ENCODE measurements around the gene MASP1.

The MASP1 gene

GRCh38 chr3:187286467-187287059 is 5.0 kb downstream of the MASP1 start:
- Histone ChIP-seq H3K36me3 (ENCODE audit: control insufficient read depth, insufficient read depth, low read length) (no peaks in the 10 kb centered on the region), H3K4me1 (ENCODE audit: control insufficient read depth, insufficient read depth, low read length) (peaks cover 11% of the 10 kb centered on the region; the same call in 1 of the 2 replicates), H3K27me3 (ENCODE audit: control insufficient read depth, insufficient read depth, low read length) (peaks cover 12% of the 10 kb centered on the region; the same call in 1 of the 2 replicates), H3K4me3 (ENCODE audit: low read depth, low read length) (no peak overlapping the region), H3K9me3 (ENCODE audit: control insufficient read depth, insufficient read depth, low read depth, low read length) (no peaks in the 10 kb centered on the region), H3K27ac (ENCODE audit: low read depth, low read length) (no peak overlapping the region), H3K9ac (ENCODE audit: low read length) (no peak overlapping the region)

- Histone ChIP-seq H3K27me3 (ENCODE audit: control insufficient read depth, insufficient read depth, low read length) (no peaks in the 10 kb centered on the region), H3K4me1 (ENCODE audit: control insufficient read depth, insufficient read depth, low read length) (peaks cover 9% of the 10 kb centered on the region), H3K9ac (ENCODE audit: low read length) (no peak overlapping the region), H3K27ac (ENCODE audit: low read depth, low read length) (no peak overlapping the region), H3K4me3 (ENCODE audit: low read depth, low read length) (no peak overlapping the region), H3K9me3 (ENCODE audit: control insufficient read depth, insufficient read depth, low read depth, low read length) (no peaks in the 10 kb centered on the region), H3K36me3 (ENCODE audit: control insufficient read depth, insufficient read depth, low read length) (no peaks in the 10 kb centered on the region)
Observed at GRCh38 chr3:187281191-187281714, 10.3 kb downstream of the MASP1 start.

DNA sequence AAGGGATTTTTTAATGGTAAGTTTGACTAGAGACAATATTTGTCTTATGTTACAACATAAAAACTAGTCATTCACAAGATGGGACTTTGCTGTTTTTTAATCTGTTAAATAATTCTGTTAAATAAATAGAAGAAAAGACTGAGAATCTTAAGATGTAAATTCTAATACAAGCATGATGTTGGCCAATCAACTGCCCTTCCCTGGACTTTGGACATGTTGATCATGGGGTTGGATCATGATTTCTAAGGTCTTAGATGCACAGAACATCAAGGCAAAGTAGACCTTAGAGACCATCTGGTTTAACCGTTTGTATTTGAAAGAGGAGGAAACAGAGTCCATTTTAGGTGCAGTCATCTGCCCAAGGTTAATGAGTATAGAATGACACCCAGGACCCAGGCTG is 10.9 kb downstream of the MASP1 start:
- H3K36me3 ChIP-seq (ENCODE audit: control insufficient read depth, insufficient read depth, low read length): no peaks in the 10 kb centered on the region
- H3K4me3 ChIP-seq (ENCODE audit: low read depth, low read length): no peak overlapping the region
- no peaks in the 10 kb centered on the region for H3K27me3 ChIP-seq (ENCODE audit: control insufficient read depth, insufficient read depth, low read length)
- H3K27ac ChIP-seq (ENCODE audit: low read depth, low read length): no peak overlapping the region
- H3K9ac ChIP-seq (ENCODE audit: low read length): no peak overlapping the region
- H3K4me1 ChIP-seq (ENCODE audit: control insufficient read depth, insufficient read depth, low read length): peaks cover 15% of the 10 kb centered on the region
- H3K9me3 ChIP-seq (ENCODE audit: control insufficient read depth, insufficient read depth, low read depth, low read length): no peaks in the 10 kb centered on the region

- Histone ChIP-seq H3K27me3 (ENCODE audit: control insufficient read depth, insufficient read depth, low read length) (no peaks in the 10 kb centered on the region), H3K9me3 (ENCODE audit: control insufficient read depth, insufficient read depth, low read depth, low read length) (no peaks in the 10 kb centered on the region), H3K4me1 (ENCODE audit: control insufficient read depth, insufficient read depth, low read length) (peaks cover 29% of the 10 kb centered on the region), H3K4me3 (ENCODE audit: low read depth, low read length) (no peak overlapping the region), H3K9ac (ENCODE audit: low read length) (no peak overlapping the region), H3K36me3 (ENCODE audit: control insufficient read depth, insufficient read depth, low read length) (no peaks in the 10 kb centered on the region), H3K27ac (ENCODE audit: low read depth, low read length) (no peak overlapping the region)
Observed at GRCh38 chr3:187277129-187277462, 14.4 kb downstream of the MASP1 start.

GRCh38 chr3:187276397-187277128 is 15.0 kb downstream of the MASP1 start:
- no peak overlapping the region for H3K4me3 ChIP-seq (ENCODE audit: low read depth, low read length)
- H3K27ac ChIP-seq (ENCODE audit: low read depth, low read length): no peak overlapping the region
- no peaks in the 10 kb centered on the region for H3K9me3 ChIP-seq (ENCODE audit: control insufficient read depth, insufficient read depth, low read depth, low read length)
- H3K27me3 ChIP-seq (ENCODE audit: control insufficient read depth, insufficient read depth, low read length): no peaks in the 10 kb centered on the region
- peaks cover 29% of the 10 kb centered on the region for H3K4me1 ChIP-seq (ENCODE audit: control insufficient read depth, insufficient read depth, low read length)
- no peak overlapping the region for H3K9ac ChIP-seq (ENCODE audit: low read length)
- H3K36me3 ChIP-seq (ENCODE audit: control insufficient read depth, insufficient read depth, low read length): no peaks in the 10 kb centered on the region

DNA sequence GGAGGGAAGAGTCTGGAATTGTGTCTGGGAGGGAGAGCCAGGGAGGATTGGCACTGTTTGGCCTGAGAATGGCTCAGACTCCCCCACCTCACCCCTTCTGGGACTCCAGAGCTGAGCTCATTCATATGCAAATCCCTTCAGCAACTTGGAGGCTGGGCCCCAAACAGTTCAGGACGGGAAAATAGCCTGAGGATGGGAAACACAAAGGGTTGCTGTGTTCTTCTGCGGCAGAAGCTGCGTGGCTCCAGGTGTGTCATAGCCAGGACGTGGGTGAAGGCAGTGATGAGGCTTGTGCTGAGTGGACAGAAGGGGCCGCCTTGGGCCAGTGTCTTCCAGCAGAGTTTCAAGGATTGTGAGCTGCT is 16.6 kb downstream of the MASP1 start:
- Histone ChIP-seq H3K4me1 (ENCODE audit: control insufficient read depth, insufficient read depth, low read length) (peaks cover 29% of the 10 kb centered on the region), H3K36me3 (ENCODE audit: control insufficient read depth, insufficient read depth, low read length) (no peaks in the 10 kb centered on the region), H3K27me3 (ENCODE audit: control insufficient read depth, insufficient read depth, low read length) (no peaks in the 10 kb centered on the region), H3K9ac (ENCODE audit: low read length) (peak overlapping the region; percentile 54), H3K27ac (ENCODE audit: low read depth, low read length) (peak overlapping the region; percentile 27; the same call in 1 of the 2 replicates), H3K9me3 (ENCODE audit: control insufficient read depth, insufficient read depth, low read depth, low read length) (peaks cover 1% of the 10 kb centered on the region; the same call in 1 of the 2 replicates), H3K4me3 (ENCODE audit: low read depth, low read length) (peak overlapping the region; percentile 32)

DNA sequence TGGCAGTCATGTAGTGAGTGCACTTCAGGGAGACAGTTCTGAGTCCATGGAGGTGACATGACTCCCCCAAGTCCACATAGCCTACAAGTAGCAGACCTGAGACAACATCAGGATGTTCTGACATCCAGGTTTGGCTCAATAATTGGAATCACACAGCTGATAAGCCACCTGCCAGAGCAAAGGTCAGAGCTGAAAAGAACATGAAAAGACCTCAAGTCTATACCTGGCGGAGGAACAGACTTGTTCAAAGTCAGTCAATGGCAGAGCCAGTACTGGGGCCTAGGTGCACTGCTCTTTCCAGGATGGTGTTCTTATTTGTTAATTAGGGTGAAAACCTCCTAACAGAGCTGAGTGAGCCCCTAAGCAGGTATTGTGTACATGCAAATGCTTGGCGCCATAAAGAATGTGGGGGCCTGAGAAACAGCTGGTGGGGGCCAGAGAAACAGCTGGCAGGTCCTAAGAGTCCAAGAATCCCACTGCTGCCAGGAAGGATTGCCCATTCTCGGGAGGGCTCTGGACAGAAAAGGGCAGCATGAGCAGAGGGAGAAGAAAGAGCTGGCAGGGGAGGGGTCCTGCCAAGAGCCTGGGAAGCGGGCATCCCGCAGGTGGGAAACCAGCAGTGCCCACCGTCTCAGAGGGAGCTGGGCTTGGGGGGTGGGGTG is 17.1 kb downstream of the MASP1 start:
- Histone ChIP-seq H3K9me3 (ENCODE audit: control insufficient read depth, insufficient read depth, low read depth, low read length) (peaks cover 6% of the 10 kb centered on the region), H3K4me3 (ENCODE audit: low read depth, low read length) (no peak overlapping the region), H3K27ac (ENCODE audit: low read depth, low read length) (no peak overlapping the region; the same call in 1 of the 2 replicates), H3K27me3 (ENCODE audit: control insufficient read depth, insufficient read depth, low read length) (no peaks in the 10 kb centered on the region), H3K4me1 (ENCODE audit: control insufficient read depth, insufficient read depth, low read length) (peaks cover 29% of the 10 kb centered on the region), H3K36me3 (ENCODE audit: control insufficient read depth, insufficient read depth, low read length) (no peaks in the 10 kb centered on the region), H3K9ac (ENCODE audit: low read length) (no peak overlapping the region)

- Histone ChIP-seq H3K9me3 (ENCODE audit: control insufficient read depth, insufficient read depth, low read depth, low read length) (peaks cover 11% of the 10 kb centered on the region), H3K4me3 (ENCODE audit: low read depth, low read length) (no peak overlapping the region), H3K27ac (ENCODE audit: low read depth, low read length) (no peak overlapping the region), H3K9ac (ENCODE audit: low read length) (no peak overlapping the region), H3K27me3 (ENCODE audit: control insufficient read depth, insufficient read depth, low read length) (no peaks in the 10 kb centered on the region), H3K36me3 (ENCODE audit: control insufficient read depth, insufficient read depth, low read length) (no peaks in the 10 kb centered on the region), H3K4me1 (ENCODE audit: control insufficient read depth, insufficient read depth, low read length) (peaks cover 24% of the 10 kb centered on the region)
Observed at GRCh38 chr3:187271582-187271981, 20.0 kb downstream of the MASP1 start.

DNA sequence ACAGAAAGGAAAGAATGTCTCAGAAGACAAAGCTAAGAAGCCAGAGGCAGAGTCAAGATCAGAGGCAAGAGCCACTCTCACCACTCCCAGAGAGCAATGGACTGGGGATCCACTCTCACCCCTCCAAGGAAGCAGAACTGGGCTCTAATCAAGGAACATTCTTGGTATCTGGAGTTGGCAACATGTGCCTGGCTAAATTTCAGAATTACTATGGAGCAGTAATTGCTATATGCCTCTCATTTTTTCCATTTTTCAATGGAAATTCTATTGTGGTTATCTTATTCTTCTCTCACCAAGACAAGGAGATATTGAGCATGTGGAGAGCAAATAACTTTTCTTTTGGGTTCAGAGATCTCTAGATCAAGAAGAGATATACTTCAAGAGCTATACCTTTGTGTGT is 22.1 kb downstream of the MASP1 start:
- Histone ChIP-seq H3K36me3 (ENCODE audit: control insufficient read depth, insufficient read depth, low read length) (no peaks in the 10 kb centered on the region), H3K27me3 (ENCODE audit: control insufficient read depth, insufficient read depth, low read length) (no peaks in the 10 kb centered on the region), H3K9ac (ENCODE audit: low read length) (no peak overlapping the region), H3K9me3 (ENCODE audit: control insufficient read depth, insufficient read depth, low read depth, low read length) (peaks cover 11% of the 10 kb centered on the region), H3K27ac (ENCODE audit: low read depth, low read length) (no peak overlapping the region), H3K4me1 (ENCODE audit: control insufficient read depth, insufficient read depth, low read length) (peaks cover 9% of the 10 kb centered on the region), H3K4me3 (ENCODE audit: low read depth, low read length) (no peak overlapping the region)

GRCh38 chr3:187267306-187267705 is 24.2 kb downstream of the MASP1 start:
- Histone ChIP-seq H3K9me3 (ENCODE audit: control insufficient read depth, insufficient read depth, low read depth, low read length) (peaks cover 11% of the 10 kb centered on the region), H3K9ac (ENCODE audit: low read length) (no peak overlapping the region), H3K4me3 (ENCODE audit: low read depth, low read length) (no peak overlapping the region), H3K36me3 (ENCODE audit: control insufficient read depth, insufficient read depth, low read length) (no peaks in the 10 kb centered on the region), H3K27ac (ENCODE audit: low read depth, low read length) (no peak overlapping the region), H3K4me1 (ENCODE audit: control insufficient read depth, insufficient read depth, low read length) (peaks cover 16% of the 10 kb centered on the region), H3K27me3 (ENCODE audit: control insufficient read depth, insufficient read depth, low read length) (no peaks in the 10 kb centered on the region)

GRCh38 chr3:187266691-187267090 is 24.8 kb downstream of the MASP1 start:
- H3K27me3 ChIP-seq (ENCODE audit: control insufficient read depth, insufficient read depth, low read length): no peaks in the 10 kb centered on the region
- no peak overlapping the region for H3K27ac ChIP-seq (ENCODE audit: low read depth, low read length)
- H3K4me1 ChIP-seq (ENCODE audit: control insufficient read depth, insufficient read depth, low read length): peaks cover 16% of the 10 kb centered on the region
- no peak overlapping the region for H3K4me3 ChIP-seq (ENCODE audit: low read depth, low read length)
- H3K9me3 ChIP-seq (ENCODE audit: control insufficient read depth, insufficient read depth, low read depth, low read length): peaks cover 11% of the 10 kb centered on the region
- H3K36me3 ChIP-seq (ENCODE audit: control insufficient read depth, insufficient read depth, low read length): no peaks in the 10 kb centered on the region
- no peak overlapping the region for H3K9ac ChIP-seq (ENCODE audit: low read length)

Data from HUES6 (cell line).